ENCODE measurements around the gene C16orf92.

GRCh38 chr16:30033270-30033669 lies 10.3 kb downstream of the C16orf92 start:
- TF ChIP-seq YY1 (IDR thresholded peaks at IDR 0.05; ENCODE audit: insufficient read depth, insufficient read length) (no peak), ZNF274 (IDR thresholded peaks at IDR 0.05; ENCODE audit: low read depth, low read length) (no peak)
